Activated naive CD4-positive, alpha-beta T cell treated with anti-CD3 and anti-CD28 coated beads for 36 hours (primary cell): ENCODE data around the gene FTO. TPM values are rescaled to one million over a fixed set of nuclear protein-coding genes. Genes with fewer than 3 reads are reported as not detected.
"Not testable (repeated sequence)": the region's sequence is repeated elsewhere in the genome, so short reads cannot be mapped to it uniquely, and the experiment has no call there.

Experiments
- CTCF ChIA-PET: fragments of 350-600 bp; sonication (Branson Sonifier 250); formaldehyde crosslinking; loops from one replicate; lab custom pipeline; 2021; ENCODE audit warnings: antibody characterized with exemption; lab: Charles Lee
- DNase-seq: peaks from one replicate; pipeline ENCODE4 v3.0.0-alpha.2; 2020
- H3K27ac Mint-ChIP-seq: one replicate; pipeline ENCODE4 v1.8.0; 2021; ENCODE audit warnings: mild to moderate bottlenecking, mixed read lengths
- H3K27me3 Mint-ChIP-seq: one replicate; pipeline ENCODE4 v1.8.0; 2021; ENCODE audit warnings: low read depth, mixed read lengths
- H3K36me3 Mint-ChIP-seq: one replicate; pipeline ENCODE4 v1.8.0; 2021; ENCODE audit warnings: low read depth, mixed read lengths
- H3K4me1 Mint-ChIP-seq: one replicate; pipeline ENCODE4 v1.8.0; 2021; ENCODE audit warnings: low read depth, mixed read lengths
- H3K4me3 Mint-ChIP-seq: one replicate; pipeline ENCODE4 v1.8.0; 2021; ENCODE audit warnings: mild to moderate bottlenecking, moderate library complexity, mixed read lengths
- H3K9me3 Mint-ChIP-seq: one replicate; pipeline ENCODE4 v1.8.0; 2021; ENCODE audit warnings: mixed read lengths
- intact Hi-C: fragments of 100-400 bp; cut with micrococcal nuclease; formaldehyde crosslinking; loops from one replicate; pipeline ENCODE4 v1.15.1; 2023
- total RNA-seq, 2 experiments: library from RNA; stranded (reverse); gene quantifications; one replicate each; pipeline ENCODE4 v1.2.3, GENCODE V29; 2021

Gene FTO
- total RNA-seq, 2 experiments from 2014 or later, result 60.2 to 63.9 TPM

GRCh38 chr16:54175552-54176375 lies 471.8 kb downstream of the FTO start:
- Mint-ChIP-seq H3K4me1 (no peaks in the 10 kb centered on the region), H3K36me3 (no peaks in the 10 kb centered on the region), H3K4me3 (no peak overlapping the region), H3K27ac (no peak overlapping the region), H3K27me3 (peaks cover 20% of the 10 kb centered on the region), H3K9me3 (no peaks in the 10 kb centered on the region)
- no peak for DNase-seq
- CTCF ChIA-PET, result no interaction called here
- intact Hi-C loops, result no loop called here

GRCh38 chr16:54176376-54176901 lies 472.5 kb downstream of the FTO start:
- CTCF ChIA-PET, result no interaction called here
- H3K27me3 Mint-ChIP-seq, result peaks cover 18% of the 10 kb centered on the region
- no peaks in the 10 kb centered on the region for H3K36me3 Mint-ChIP-seq
- intact Hi-C loops, result no loop called here
- no peaks in the 10 kb centered on the region for H3K4me1 Mint-ChIP-seq
- H3K27ac Mint-ChIP-seq, result no peak overlapping the region
- DNase-seq, result no peak
- H3K9me3 Mint-ChIP-seq, result no peaks in the 10 kb centered on the region
- H3K4me3 Mint-ChIP-seq, result no peak overlapping the region

- intact Hi-C loops, result no loop called here
- Mint-ChIP-seq H3K27ac (no peak overlapping the region), H3K4me3 (no peak overlapping the region), H3K9me3 (no peaks in the 10 kb centered on the region), H3K27me3 (peaks cover 15% of the 10 kb centered on the region), H3K36me3 (no peaks in the 10 kb centered on the region), H3K4me1 (no peaks in the 10 kb centered on the region)
- DNase-seq, result no peak
- CTCF ChIA-PET, result no interaction called here
Measured at GRCh38 chr16:54177052-54177861, 473.3 kb downstream of the FTO start.

GRCh38 chr16:54177862-54178477 lies 474.0 kb downstream of the FTO start:
- Mint-ChIP-seq H3K4me1 (no peaks in the 10 kb centered on the region), H3K27me3 (peaks cover 17% of the 10 kb centered on the region), H3K27ac (no peak overlapping the region), H3K4me3 (no peak overlapping the region), H3K36me3 (no peaks in the 10 kb centered on the region), H3K9me3 (no peaks in the 10 kb centered on the region)
- CTCF ChIA-PET, result no interaction called here
- no peak for DNase-seq
- intact Hi-C loops, result no loop called here

GRCh38 chr16:54178478-54178976 lies 474.6 kb downstream of the FTO start:
- Mint-ChIP-seq H3K27ac (no peak overlapping the region), H3K4me1 (no peaks in the 10 kb centered on the region), H3K27me3 (peaks cover 17% of the 10 kb centered on the region), H3K36me3 (no peaks in the 10 kb centered on the region), H3K4me3 (no peak overlapping the region), H3K9me3 (no peaks in the 10 kb centered on the region)
- intact Hi-C loops, result no loop called here
- DNase-seq, result no peak
- CTCF ChIA-PET, result no interaction called here

GRCh38 chr16:54180421-54181359 lies 476.7 kb downstream of the FTO start:
- H3K4me3 Mint-ChIP-seq, result no peak overlapping the region
- H3K36me3 Mint-ChIP-seq, result no peaks in the 10 kb centered on the region

GRCh38 chr16:54181683-54182329 lies 477.9 kb downstream of the FTO start:
- H3K36me3 Mint-ChIP-seq, DNase-seq, intact Hi-C loops, H3K27ac Mint-ChIP-seq, H3K9me3 Mint-ChIP-seq, H3K4me1 Mint-ChIP-seq, H3K4me3 Mint-ChIP-seq: not testable (repeated sequence)
- CTCF ChIA-PET, result interaction anchor here (0.6 to 0.7 kb wide), 2 partner anchors 19 to 249 kb away, joined by 3 read pairs; no protein-coding TSS in a partner anchor
- peaks cover 20% of the 10 kb centered on the region for H3K27me3 Mint-ChIP-seq

More at GRCh38 chr16:54180421-54181359, 476.7 kb downstream of the FTO start:
- H3K27me3 Mint-ChIP-seq, result peaks cover 18% of the 10 kb centered on the region
- DNase-seq, result no peak
- no peak overlapping the region for H3K27ac Mint-ChIP-seq
- CTCF ChIA-PET, result no interaction called here
- H3K4me1 Mint-ChIP-seq, result no peaks in the 10 kb centered on the region
- intact Hi-C loops, result no loop called here
- no peaks in the 10 kb centered on the region for H3K9me3 Mint-ChIP-seq

- Mint-ChIP-seq H3K27me3 (peaks cover 15% of the 10 kb centered on the region), H3K4me1 (no peaks in the 10 kb centered on the region), H3K36me3 (no peaks in the 10 kb centered on the region), H3K27ac (no peak overlapping the region), H3K4me3 (no peak overlapping the region), H3K9me3 (no peaks in the 10 kb centered on the region)
- CTCF ChIA-PET, result no interaction called here
- intact Hi-C loops, result no loop called here
- DNase-seq, result no peak
Measured at GRCh38 chr16:54185045-54185444, 481.1 kb downstream of the FTO start.

GRCh38 chr16:54191163-54191562 lies 487.2 kb downstream of the FTO start:
- peaks cover 5% of the 10 kb centered on the region for H3K9me3 Mint-ChIP-seq
- DNase-seq, result no peak
- no peak overlapping the region for H3K27ac Mint-ChIP-seq
- CTCF ChIA-PET, result no interaction called here
- H3K4me1 Mint-ChIP-seq, result no peaks in the 10 kb centered on the region
- no peaks in the 10 kb centered on the region for H3K36me3 Mint-ChIP-seq
- no peak overlapping the region for H3K4me3 Mint-ChIP-seq
- peaks cover 24% of the 10 kb centered on the region for H3K27me3 Mint-ChIP-seq
- intact Hi-C loops, result loop anchor here (10.0 kb wide), 1 partner anchor 744 kb away; the partner anchor contains the start of gene IRX5

GRCh38 chr16:54191592-54191991 lies 487.6 kb downstream of the FTO start:
- intact Hi-C loops, result loop anchor here (10.0 kb wide), 1 partner anchor 743 kb away; the partner anchor contains the start of gene IRX5
- Mint-ChIP-seq H3K4me1 (no peaks in the 10 kb centered on the region), H3K27me3 (peaks cover 22% of the 10 kb centered on the region), H3K4me3 (no peak overlapping the region), H3K36me3 (no peaks in the 10 kb centered on the region), H3K27ac (no peak overlapping the region), H3K9me3 (peaks cover 5% of the 10 kb centered on the region)
- CTCF ChIA-PET, result no interaction called here
- no peak for DNase-seq
